ENCODE data around the gene DPPA2.

DNA sequence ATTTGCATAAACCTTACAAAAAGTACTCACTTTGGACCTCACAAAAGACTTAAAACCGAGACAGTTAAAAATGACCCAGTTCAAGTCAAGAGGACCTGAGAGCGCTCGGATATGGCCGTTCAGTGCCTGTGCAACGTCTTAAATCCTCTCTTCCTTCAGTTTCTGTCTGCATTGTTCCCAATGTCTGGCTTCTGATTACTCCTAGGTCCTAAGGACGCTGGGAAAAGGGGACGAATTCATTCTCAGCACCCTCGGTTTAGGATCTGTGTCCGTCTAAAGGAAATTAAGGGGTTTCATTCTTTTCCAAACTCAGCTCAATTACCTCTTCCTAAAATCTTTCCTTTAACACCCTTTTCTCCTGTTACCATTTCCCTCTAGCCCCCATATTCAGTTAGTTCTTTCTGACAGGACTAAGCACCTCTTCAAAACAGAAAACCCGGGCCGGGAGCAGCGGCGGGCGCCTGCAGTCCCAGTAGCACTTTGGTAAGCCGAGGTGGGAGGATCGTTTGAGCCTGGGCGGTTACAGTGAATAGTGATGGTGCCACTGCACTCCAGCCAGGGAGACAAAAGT, 20.1 kb upstream of the DPPA2 start:
- TF ChIP-seq POLR2A (IDR thresholded peaks at IDR 0.05) = no peak
- TF ChIP-seq, protein P1, sequence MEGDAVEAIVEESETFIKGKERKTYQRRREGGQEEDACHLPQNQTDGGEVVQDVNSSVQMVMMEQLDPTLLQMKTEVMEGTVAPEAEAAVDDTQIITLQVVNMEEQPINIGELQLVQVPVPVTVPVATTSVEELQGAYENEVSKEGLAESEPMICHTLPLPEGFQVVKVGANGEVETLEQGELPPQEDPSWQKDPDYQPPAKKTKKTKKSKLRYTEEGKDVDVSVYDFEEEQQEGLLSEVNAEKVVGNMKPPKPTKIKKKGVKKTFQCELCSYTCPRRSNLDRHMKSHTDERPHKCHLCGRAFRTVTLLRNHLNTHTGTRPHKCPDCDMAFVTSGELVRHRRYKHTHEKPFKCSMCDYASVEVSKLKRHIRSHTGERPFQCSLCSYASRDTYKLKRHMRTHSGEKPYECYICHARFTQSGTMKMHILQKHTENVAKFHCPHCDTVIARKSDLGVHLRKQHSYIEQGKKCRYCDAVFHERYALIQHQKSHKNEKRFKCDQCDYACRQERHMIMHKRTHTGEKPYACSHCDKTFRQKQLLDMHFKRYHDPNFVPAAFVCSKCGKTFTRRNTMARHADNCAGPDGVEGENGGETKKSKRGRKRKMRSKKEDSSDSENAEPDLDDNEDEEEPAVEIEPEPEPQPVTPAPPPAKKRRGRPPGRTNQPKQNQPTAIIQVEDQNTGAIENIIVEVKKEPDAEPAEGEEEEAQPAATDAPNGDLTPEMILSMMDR (IDR thresholded peaks at IDR 0.05) = no peak

Data from suprapubic skin (tissue), 3 donors.